HUDEP-2 (cell line): ENCODE measurements around the gene FITM2.
"Not testable (repeated sequence)": the region's sequence is repeated elsewhere in the genome, so short reads cannot be mapped to it uniquely, and the experiment has no call there.

Source experiments
- DNase-seq, 76 experiments: peaks; one replicate each; lab custom pipeline; 2025; ENCODE audit not compliant: unreplicated experiment in 76 of 76; lab: John Stamatoyannopoulos, UW

FITM2 gene

DNA sequence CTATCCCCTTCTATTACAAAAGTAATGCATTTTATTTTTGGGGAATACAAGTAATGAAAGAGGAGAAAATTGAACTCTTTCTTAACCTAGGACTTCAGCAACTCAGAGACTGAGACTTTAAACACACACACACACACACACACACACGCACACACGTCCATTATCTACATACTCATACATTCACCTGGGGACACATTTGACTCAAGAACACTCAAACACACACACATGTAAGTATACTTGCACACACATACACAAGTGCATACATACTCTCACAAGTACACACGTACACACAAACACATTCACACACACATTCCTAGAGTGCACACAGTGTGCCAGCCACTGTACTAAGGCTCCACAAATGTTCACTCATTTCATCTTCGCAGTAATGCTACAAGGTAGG lies 23.7 kb upstream of the FITM2 start:
- DNase-seq = no peak

DNA sequence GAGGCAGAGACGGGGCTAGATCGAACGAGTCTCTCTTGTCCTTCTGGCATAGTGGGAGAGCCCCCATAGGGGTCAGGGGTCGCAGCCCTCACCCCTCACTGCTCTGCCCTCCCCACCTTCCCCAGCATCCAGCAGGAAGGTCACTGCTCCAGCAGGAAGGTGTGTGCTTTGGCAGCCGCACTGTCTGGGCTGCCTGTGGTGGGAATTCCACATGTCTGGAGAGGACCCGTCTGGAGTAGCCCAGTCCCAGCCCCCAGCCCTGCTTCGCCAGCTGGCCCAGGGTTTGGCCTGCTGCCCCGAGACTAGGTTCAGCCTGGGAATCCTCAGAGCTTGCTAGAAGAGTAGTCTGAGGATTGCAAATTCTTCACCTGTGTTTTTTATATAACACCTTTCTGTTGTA lies 23.3 kb upstream of the FITM2 start:
- DNase-seq = no peak

DNA sequence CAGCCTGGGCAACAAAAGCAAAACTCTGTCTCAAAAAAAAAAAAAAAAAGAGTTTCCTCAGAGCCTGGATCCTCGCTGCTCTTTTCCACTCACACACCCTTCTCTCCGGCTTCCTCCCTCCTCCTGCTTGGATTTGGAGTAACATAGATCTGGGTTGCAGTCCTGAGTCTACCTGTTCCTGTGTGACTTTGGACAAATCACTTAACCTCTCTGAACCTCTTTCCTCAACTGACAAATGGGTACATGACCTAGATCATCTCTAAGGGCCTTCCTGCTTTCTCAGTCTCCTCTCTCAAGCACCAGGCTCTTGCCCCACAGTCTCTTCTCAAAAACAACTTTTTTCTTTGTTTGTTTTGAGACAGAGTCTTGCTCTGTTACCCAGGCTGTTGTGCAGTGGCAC lies 20.2 kb upstream of the FITM2 start:
- no peak for DNase-seq

DNA sequence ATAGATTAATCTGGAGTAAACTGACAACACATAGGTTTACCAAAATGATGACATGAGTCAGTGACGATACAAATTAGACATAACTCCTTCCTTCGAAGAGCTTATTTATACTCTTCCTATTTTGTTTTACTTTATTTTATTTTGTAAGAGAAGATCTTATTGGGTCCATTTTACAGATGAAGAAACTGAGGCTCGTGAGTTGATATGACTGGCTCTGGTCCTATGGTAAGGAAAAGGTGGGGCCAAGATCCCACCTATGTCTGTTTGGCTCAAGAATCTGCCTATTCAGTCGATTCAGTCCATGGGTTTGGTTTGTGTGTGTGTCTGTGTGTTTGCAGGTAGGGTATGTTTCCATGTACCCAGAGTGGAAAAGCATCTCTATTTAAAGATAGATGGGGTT lies 17.4 kb upstream of the FITM2 start:
- DNase-seq = no peak

DNA sequence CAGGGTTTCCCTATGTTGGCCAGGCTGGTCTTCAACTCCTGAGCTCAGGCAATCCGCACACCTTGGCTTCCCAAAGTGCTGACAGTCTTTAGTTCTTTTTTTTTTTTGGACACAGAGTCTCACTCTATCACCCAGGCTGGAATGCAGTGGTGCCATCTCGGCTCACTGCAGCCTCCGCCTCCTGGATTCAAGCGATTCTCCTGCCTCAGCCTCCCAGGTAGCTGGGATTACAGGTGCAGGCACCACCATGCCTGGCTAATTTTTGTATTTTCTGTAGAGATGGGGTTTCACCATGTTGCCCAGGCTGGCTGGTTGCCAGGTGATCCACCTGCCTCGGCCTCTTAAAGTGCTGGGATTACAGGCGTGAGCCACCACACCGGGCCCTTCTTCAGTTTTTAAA lies 16.7 kb upstream of the FITM2 start:
- not testable (repeated sequence) for DNase-seq

DNA sequence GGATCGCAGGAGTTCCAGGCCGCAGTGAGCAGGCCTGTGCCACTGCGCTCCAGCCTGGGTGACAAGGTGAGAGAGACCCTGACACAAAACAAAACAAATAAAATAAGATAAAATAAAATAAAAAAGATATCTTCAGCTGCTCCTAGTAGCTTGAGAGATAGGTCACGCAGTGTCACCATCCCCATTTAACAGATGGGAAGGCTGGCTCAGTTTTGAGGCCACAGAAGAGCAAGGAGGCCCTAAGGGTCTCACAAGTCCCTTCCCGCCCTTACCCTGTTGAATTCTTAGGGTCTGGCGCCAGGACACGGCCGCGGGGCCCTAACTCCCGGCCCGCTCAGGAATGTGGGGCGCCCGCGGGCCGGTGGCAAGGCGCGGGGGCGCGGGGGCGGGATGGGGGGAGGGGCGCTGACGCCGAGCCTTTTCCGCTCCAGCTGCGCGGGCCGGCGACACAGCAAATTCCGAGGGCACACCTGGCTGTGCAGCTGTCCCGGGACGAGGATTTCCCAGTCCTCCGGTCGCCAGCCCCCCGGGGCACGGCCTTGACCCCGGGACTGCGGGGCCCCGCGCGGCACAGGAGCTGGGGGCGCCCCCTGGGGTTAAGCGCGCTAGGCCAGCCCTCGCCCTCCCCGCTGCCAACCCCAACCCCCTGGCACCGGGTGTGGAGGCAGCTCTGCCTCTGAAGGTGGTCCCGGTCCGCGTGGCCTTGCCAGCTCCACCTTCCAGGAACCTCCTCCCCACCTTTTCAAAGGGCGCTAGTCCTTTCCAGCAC lies 15.6 kb upstream of the FITM2 start:
- no peak for DNase-seq

DNA sequence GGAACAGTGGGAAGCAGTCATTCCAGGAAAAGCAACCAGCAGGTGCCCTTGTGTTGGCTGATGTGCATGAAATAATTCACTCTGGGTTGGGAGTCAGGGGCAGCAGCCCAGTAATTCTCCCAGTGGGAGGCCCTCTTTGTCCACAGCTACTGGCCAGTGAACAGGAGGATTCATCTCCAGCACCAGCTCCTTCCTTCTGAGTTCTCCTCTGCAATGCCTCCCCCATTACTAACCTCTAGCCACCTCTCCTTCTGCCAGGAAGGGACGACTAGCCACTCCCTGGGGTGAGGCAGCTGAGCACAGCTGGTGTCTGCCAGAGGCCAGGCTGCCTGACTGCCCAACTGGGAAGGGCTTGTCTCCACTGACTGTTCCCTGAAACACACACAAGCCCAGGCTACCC lies 13.3 kb upstream of the FITM2 start:
- DNase-seq = no peak

DNA sequence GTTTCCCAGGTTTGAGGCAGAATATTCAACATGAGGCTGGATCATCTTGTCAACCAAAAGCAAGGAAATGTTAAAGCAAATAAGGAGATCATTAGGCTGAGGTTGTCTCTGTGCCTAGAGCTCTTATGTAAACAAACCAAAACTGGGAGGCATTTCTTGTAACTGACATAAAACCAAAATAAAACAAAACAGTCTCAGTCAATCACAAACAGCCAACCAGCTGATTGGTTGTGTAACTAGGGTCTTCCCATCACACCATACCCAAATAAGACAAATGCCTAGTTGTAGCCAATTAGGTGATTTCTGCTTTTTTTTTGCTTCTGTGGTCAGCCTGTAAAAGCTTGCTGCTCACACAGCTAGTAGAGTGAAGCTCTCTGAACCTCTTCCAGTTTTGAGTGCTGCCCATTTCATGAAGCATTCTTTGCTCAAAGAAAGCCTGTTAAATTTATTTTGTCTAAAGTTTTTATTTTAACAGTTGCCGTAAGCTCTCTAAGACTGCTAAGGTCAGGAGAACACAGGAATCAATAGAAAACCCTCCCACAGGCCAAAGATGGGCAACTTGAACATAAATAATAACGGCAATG lies 8.9 kb upstream of the FITM2 start:
- DNase-seq = no peak

DNA sequence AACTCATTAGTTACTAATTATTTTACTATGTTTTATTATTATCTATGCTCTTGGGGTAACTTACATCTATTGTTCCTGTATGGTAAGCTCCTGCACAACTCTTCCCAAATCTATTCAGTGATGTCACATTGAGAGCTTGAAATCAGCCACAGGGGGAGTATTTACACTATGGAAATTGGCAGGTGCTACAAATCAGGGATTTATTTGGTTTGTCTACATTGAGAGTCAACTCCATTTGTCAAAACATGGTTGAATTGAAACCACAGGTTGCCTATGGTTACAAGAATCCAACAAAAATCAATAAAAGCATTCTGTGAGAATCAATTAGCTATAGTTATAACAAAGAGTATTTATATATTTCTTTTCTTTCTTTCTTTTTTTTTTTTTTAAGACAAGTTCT lies 3.9 kb upstream of the FITM2 start:
- no peak for DNase-seq

DNA sequence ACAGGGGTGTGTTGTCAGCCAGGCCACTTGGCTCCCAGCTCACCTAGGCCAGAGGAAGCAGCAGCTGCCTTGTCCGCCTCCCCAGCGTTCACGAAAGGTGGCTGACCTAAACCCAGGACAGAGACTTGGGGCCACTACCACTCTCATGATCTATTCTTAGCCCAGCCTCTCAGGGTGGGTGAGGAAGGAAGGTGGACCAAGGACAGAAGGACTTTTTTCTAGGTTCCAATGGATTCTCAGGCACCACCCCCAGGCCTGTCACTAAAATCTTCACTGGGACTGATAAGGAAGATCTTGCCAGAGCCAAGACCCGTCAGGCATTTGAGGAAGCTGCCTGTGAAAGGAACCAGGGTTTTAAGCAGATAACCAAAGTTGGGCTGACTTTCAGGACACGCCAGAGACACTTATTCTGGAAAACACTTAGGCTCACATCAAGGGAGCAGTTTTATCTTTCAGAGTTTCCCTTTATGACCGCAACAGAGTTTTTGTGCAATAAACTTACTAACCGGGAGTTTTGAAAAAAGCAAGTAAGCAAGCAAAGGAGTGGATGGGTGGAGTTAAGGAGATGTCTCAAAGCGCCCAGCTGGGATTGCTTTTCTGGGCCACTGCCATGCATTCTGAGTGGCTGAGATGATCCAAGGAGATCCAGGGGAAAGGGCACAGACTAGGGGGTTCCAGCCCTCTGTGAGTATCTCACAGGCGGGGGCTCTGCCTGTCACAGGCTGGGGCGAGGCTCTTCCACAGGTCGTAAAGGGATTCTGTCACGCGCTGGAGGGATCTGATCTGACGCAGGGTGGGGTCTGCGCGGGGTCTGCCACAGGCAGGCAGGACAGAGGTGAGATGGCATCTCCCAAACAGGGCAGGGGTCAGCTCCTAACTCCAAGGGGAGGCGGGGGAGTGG lies 989 bp downstream of the FITM2 start:
- peak in 32 of 76 experiments; percentile 2 to 54 (median 18) for DNase-seq

DNA sequence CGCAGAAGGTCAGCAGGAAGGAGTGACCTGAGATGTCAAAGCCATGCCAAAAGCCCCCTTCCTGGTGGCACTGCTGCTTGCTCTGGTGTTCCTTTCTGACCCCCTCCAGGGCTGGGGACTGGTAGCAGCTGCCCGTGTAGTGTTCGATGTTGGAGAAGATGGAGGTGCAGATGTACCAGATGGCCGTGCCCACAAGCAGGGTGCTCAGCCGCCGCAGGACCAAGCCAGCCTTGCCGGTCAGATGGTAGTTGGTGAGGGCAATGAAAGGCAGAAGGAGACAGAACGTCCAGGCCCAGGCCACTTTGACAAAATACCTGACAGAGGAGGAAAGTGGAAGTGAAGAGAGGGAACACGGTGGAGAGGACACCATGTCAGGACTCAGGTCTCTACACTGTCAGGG lies 4.1 kb downstream of the FITM2 start:
- DNase-seq = no peak

DNA sequence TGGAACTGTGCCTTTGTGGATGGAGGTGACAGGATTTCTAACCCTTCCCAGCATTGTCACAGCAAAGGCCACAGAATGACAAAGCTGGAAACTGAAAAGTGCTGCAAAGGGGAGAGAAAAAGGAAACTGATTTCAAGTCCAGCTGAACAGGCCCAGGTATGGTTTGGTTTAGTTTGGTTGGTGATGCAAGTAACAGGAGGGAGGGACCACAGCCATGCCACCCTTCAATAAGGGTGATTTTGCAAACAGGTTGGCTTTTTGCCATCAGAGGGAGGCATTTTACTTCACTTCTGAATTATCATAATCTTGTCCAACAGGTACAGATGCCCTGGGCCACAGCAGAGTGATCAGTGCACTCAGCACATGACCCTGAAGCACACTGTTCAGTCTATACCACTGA lies 6.6 kb downstream of the FITM2 start:
- peak in 1 of 76 experiments; percentile 22 for DNase-seq

DNA sequence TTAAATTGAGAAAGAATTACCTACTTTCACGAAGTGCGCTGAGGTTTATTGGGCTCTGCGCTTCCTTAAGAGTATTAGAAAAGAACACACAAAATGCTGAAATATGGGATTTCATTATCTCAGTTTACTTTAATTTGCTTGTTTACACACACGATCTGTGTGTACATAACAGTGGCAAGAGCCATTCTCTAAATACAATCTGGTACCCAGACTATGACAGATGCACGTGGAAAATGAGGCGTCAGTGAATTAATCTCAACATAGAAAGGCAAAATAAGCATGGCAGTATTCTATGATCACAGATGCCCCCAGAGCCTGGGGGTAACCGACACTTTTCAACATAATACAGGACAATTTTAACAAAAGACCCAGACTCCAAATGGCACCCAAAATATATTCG lies 8.3 kb downstream of the FITM2 start:
- DNase-seq = no peak

DNA sequence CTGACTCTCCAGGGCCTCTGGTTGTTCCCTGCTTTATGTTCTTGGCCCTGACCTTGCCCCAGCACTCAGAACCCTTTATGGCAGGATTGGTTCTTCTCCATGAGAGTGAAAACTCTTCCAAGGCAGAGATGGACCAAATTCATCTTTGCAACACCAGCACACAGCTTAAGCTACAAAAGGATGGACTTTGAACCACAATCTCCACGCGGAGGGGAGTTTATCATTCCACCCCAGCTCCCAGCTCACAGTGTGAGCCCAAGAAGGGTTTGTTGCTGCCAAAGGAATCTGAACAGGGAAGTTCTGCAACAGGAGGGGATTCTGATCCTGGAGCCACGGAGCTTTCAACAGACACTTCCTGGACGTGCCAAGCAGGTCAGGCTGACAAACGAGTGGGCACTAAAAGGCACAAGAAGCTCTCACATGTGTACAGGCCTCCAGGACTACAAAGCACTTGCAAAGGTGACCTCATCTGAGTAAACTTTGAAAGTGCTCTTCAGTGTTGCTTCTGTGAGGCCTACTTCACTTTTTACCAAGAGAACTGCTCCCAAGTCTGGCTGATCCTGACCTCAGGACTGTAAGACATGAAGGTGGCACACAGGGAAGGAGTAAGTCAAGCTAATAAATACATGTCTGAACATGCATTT lies 8.9 kb downstream of the FITM2 start:
- no peak for DNase-seq

DNA sequence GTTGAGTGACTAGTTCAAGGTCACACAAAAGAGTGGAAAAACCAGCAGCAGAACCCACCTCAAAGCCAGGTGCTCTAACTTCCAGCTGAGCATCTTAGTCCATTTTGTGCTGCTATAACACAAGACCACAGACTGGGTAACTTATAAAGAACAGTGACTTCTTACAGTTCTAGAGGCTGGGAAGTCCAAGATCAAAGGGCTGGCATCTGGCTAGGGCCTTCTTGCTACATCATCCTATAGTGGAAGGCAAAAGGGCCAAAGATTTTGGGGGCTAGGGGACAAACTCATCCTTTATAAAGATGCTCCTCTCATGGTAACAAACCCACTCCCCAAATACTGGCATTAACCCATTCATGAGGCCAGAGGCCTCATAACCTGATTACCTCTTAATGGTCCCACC lies 9.7 kb downstream of the FITM2 start:
- no peak for DNase-seq

DNA sequence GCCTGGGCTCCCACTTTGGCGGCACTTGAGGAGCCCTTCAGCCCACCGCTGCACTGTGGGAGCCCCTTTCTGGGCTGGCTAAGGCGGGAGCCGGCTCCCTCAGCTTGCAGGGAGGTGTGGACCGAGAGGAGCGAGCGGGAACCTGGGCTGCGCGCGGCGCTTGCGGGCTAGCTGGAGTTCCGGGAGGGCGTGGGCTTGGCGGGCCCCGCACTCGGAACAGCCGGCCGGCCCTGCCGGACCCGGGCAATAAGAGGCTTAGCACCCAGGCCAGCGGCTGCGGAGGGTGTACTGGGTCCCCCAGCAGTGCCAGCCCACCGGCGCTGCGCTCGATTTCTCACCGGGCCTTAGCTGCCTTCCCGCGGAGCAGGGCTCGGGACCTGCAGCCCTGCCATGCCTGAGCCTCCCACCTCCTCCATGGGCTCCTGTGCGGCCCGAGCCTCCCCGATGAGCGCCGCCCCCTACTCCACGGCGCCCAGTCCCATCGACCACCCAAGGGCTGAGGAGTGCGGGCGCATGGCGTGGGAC lies 11.9 kb downstream of the FITM2 start:
- not testable (repeated sequence) for DNase-seq

DNA sequence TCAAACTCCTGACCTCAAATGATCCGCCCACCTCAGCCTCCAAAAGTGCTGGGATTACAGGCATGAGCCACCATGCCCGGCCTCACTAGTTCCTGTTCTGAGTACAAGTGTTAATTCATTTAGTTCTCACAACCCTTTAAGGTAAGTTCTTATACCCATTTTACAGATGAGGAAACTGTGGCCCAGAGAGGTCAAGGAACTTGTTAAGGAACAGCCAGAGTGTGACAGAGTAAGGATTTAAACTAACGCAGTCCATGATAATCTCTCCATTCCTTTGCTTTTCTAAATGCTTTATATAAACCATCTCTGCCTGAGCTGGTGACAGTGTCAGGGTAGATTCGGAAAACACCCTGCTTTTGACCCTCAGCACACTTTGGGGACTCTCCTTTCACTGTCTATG lies 13.3 kb downstream of the FITM2 start:
- DNase-seq = no peak

DNA sequence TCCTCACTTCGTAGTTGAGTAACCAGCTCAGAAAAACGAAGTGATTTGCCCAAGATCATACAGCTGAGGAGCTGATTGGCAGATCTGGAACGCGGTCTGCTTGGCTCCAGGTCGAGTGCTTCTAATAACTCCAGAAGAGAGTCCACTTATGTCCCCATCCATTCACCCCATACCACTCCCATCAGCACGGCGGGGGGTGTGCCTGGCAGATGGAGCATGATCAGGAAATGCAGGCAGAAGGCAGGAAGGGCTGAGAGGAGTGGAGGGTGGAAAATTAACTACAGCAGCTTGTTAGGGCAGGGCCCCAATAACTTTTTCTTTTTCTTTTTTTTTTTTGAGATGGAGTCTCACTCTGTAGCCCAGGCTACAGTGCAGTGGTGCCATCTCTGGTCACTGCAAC lies 15.0 kb downstream of the FITM2 start:
- DNase-seq = no peak

DNA sequence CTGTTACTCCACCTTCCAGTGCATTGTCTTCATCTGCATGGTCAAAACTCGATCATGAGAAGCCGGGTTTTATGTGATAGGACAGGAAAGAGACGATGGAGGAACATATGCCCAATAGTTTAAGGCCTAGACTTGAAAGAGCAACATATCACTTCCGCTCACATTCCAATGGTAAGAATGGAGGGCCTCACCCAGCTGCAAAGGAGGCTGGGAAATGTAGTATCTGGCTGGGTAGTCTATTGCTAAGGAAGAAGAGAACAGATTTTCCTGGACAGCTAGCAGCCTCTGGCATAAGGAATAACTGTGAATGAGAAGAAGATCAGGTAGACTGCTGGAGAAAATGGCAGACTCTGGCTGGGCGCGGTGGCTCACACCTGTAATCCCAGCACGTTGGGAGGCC lies 19.2 kb downstream of the FITM2 start:
- DNase-seq = no peak

DNA sequence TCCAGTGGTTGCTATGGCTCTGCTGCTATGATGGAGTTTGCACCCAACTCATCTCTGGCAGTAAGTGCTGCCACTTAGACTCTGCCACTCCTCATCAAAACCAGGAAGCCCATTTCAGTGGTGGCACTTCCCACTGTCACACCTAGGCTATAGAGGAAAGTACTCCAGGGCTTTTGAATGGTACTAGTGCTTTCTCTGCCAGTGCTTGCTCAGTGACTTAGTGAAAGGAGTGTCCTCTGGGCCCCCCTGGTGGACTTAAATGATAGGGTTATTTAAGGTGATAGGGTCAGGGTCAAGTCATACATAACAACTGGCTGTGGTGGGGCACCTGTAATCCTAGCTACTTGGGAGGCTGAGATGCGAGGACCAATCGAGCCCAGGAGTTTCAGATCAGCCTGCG lies 22.8 kb downstream of the FITM2 start:
- peak in 17 of 76 experiments; percentile 2 to 40 (median 13) for DNase-seq
